ENCODE measurements around the gene GATA6. TPM values are rescaled to one million over a fixed set of nuclear protein-coding genes. Genes with fewer than 3 reads are reported as not detected.

The GATA6 gene
- total and polyA plus RNA-seq, 2 of the 8 experiments (the other 6 are each of a cell fraction or from before 2014, with no cell fraction given): 0.09 TPM; not detected in 1

DNA sequence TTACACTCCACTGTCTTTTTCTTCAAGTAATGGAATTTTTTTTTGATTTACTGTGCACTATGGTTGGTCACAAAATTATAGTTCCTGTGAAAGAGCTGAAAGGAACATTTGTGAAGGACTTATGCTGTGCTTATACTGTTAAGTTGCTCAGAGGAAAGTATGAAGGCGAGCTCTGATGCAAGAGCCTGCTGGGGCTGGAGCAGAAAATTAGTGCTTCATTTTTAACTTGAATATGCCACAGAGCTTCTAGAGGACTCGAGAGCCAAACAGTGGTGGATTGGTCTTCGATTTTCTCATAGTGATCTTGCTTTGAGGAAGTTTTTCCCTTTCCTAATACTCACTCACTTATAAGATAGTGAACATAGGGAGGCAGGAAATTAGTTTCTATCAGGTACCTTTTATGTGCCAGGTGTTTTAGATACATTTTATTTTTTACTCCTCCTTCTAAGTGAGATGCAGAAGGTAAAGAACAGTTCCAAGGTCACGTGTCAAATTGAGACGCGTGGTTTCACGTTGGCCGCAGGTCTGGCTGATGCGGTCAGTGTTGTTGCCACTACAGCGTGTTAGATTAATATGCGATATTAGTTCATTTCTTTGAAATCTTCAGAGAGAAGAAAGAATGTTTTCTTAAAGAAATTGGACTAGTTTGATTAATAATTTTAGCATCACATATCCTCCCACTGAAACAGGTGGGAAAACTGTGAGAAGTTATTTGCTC lies 20.2 kb downstream of the GATA6 start:
- Histone ChIP-seq H2BK15ac (ENCODE audit: low read length) (no peak overlapping the region), H2AFZ (ENCODE audit: low read length) (no peak overlapping the region), H4K20me1 (replicated peaks in 1 of 2; ENCODE audit: control insufficient read depth in 1 of 2, insufficient read depth in 2 of 2, low read length in 2 of 2) (no peaks in the 10 kb centered on the region), H3K18ac (ENCODE audit: extremely low read depth, low read length) (no peak overlapping the region), H2BK20ac (ENCODE audit: low read length) (no peak overlapping the region), H3K36me3 (ENCODE audit: control insufficient read depth in 2 of 4, insufficient read depth in 4 of 4, low read length in 3 of 4) (no peaks in the 10 kb centered on the region), H3K4me1 (replicated peaks in 1 of 4; ENCODE audit: control insufficient read depth in 3 of 4, insufficient read depth in 4 of 4, low read length in 3 of 4) (peaks cover 0 to 4% (median 1%) of the 10 kb centered on the region in 4 experiments; a peak in 1 of 7 replicates), H3K4me3 (ENCODE audit: extremely low read depth in 1 of 4, insufficient read depth in 2 of 4, low read depth in 3 of 4, low read length in 4 of 4) (no peak overlapping the region), H3K27me3 (replicated peaks in 1 of 4; ENCODE audit: control insufficient read depth in 3 of 4, extremely low read depth in 1 of 4, insufficient read depth in 3 of 4, low read length in 3 of 4) (peaks cover 0 to 4% (median under 1%) of the 10 kb centered on the region in 4 experiments; a peak in 3 of 7 replicates), H2BK5ac (ENCODE audit: low read depth, low read length) (no peak overlapping the region), H3K23me2 (ENCODE audit: low read depth, low read length) (no peaks in the 10 kb centered on the region), H3K79me1 (ENCODE audit: low read depth, low read length) (no peaks in the 10 kb centered on the region), H3K56ac (replicated peaks; ENCODE audit: insufficient read length, low read depth, low read length) (no peak overlapping the region), H3K14ac (ENCODE audit: insufficient read length) (no peak overlapping the region), H4K5ac (ENCODE audit: insufficient read length, low read depth, low read length) (no peak overlapping the region), H2BK120ac (replicated peaks; ENCODE audit: low read depth, low read length) (no peak overlapping the region), H2BK12ac (ENCODE audit: low read depth, low read length) (no peak overlapping the region), H3K27ac (ENCODE audit: low read depth, low read length) (no peak overlapping the region), H3K4ac (replicated peaks; ENCODE audit: insufficient read length, low read depth, low read length) (no peak overlapping the region), H3K79me2 (ENCODE audit: control insufficient read depth in 1 of 2, insufficient read depth in 2 of 2, low read length in 2 of 2) (no peaks in the 10 kb centered on the region), H3K9me3 (ENCODE audit: insufficient read depth in 2 of 2, low read depth in 1 of 2, low read length in 1 of 2) (no peaks in the 10 kb centered on the region), H4K8ac (ENCODE audit: extremely low read depth, insufficient read depth, low read length) (no peak overlapping the region), H3K4me2 (ENCODE audit: insufficient read depth in 1 of 2, low read depth in 2 of 2, low read length in 2 of 2) (no peak overlapping the region), H2AK5ac (ENCODE audit: low read depth, low read length) (no peak overlapping the region), H3K23ac (ENCODE audit: insufficient read length) (no peak overlapping the region), H4K91ac (replicated peaks; ENCODE audit: insufficient read length, low read length) (no peak overlapping the region), H3K9ac (replicated peaks in 1 of 4; ENCODE audit: extremely low read depth in 1 of 4, low read depth in 3 of 4, low read length in 3 of 4) (no peak overlapping the region)
- POLR2A ChIA-PET (ENCODE audit: partially characterized antibody): no interaction called here
- DNase-seq (ENCODE audit: low read depth in 1 of 2, low spot score in 2 of 2) (no peak), FAIRE-seq (no peak)
- CTCF ChIA-PET (ENCODE audit: partially characterized antibody): interaction anchor here (1.2 kb wide), 1 partner anchor 8 kb away, joined by 3 read pairs; no protein-coding TSS in a partner anchor
- WGBS, 2 experiments (ENCODE audit: extremely low coverage in 1 of 2, insufficient coverage in 1 of 2, insufficient read length in 1 of 2, insufficient replicate concordance in 2 of 2, low coverage in 1 of 2, low lambda C conversion rate in 2 of 2, missing lambda C conversion rate in 1 of 2): 88% methylated on average over 11 of the region's 11 CpGs; no CpG with 5 or more reads in 1 of the 2 experiments
- TF ChIP-seq CBX5 (IDR thresholded peaks at IDR 0.05; ENCODE audit: low read depth, low read length) (no peak), CHD2 (IDR thresholded peaks at IDR 0.05; ENCODE audit: low read length) (no peak), YY1 (IDR thresholded peaks at IDR 0.05; ENCODE audit: low read depth, low read length) (no peak), RNF2 (IDR thresholded peaks at IDR 0.05; ENCODE audit: borderline replicate concordance, low read depth, low read length, missing control alignments, poor library complexity, severe bottlenecking) (no peak), NANOG (IDR thresholded peaks at IDR 0.05; ENCODE audit: insufficient read depth, low read depth, low read length, poor library complexity, severe bottlenecking) (no peak), SP4 (IDR thresholded peaks at IDR 0.05; ENCODE audit: low read length) (no peak), TCF12 (IDR thresholded peaks at IDR 0.05; ENCODE audit: low read depth, low read length) (no peak), ASH2L (IDR thresholded peaks at IDR 0.05; ENCODE audit: low read length) (no peak), EZH2 (IDR thresholded peaks at IDR 0.05; ENCODE audit: low read depth, low read length, severe bottlenecking) (no peak), POU5F1 (IDR thresholded peaks at IDR 0.05; ENCODE audit: low read depth, low read length) (no peak)
- TF ChIP-seq, protein P1, sequence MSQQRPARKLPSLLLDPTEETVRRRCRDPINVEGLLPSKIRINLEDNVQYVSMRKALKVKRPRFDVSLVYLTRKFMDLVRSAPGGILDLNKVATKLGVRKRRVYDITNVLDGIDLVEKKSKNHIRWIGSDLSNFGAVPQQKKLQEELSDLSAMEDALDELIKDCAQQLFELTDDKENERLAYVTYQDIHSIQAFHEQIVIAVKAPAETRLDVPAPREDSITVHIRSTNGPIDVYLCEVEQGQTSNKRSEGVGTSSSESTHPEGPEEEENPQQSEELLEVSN (IDR thresholded peaks at IDR 0.05): no peak
- TF ChIP-seq, protein P2, sequence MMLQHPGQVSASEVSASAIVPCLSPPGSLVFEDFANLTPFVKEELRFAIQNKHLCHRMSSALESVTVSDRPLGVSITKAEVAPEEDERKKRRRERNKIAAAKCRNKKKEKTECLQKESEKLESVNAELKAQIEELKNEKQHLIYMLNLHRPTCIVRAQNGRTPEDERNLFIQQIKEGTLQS (IDR thresholded peaks at IDR 0.05; ENCODE audit: insufficient read depth, low read depth, low read length): no peak
